HepG2 (cell line): ENCODE measurements around the gene TMEM184B. TPM values are rescaled to one million over a fixed set of nuclear protein-coding genes. Genes with fewer than 3 reads are reported as not detected.
"Not testable (repeated sequence)": the region's sequence is repeated elsewhere in the genome, so short reads cannot be mapped to it uniquely, and the experiment has no call there.

Experiments used
- ATAC-seq: fragments of 200-7000 bp; cut with Tn5 transposase; 3 replicates; pipeline ENCODE4 v1.9.1; 2020; ENCODE audit warnings: mild to moderate bottlenecking, moderate library complexity
- BruUV-seq: library from RNA; stranded (reverse); fragments of 400-500 nt; replicated peaks from 2 replicates; lab custom pipeline; 2021; lab: Mats Ljungman, UMichigan
- CTCF ChIA-PET: fragments of 300-600 bp; formaldehyde crosslinking; extraction: SDS; loops from one replicate; lab custom pipeline; 2021; ENCODE audit warnings: low total read pairs, inconsistent platforms, low intra/inter-chr PET ratio; lab: Yijun Ruan, JAX
- POLR2A ChIA-PET: fragments of 350-600 bp; sonication (Branson Sonifier 250); formaldehyde crosslinking; loops from one replicate; lab custom pipeline; 2020; ENCODE audit warnings: antibody characterized with exemption, inconsistent platforms; lab: Yijun Ruan, JAX
- DNase-seq: peaks from one replicate; pipeline ENCODE4 v3.0.0-alpha.2; 2015; ENCODE audit warnings: low spot score
- FAIRE-seq: peaks from 3 replicates; lab custom pipeline; 2011; peaks lifted over from hg19 to GRCh38; lab: Jason Lieb, UNC
- H2AFZ ChIP-seq: one replicate; pipeline ENCODE4 v1.6.1; 2011; ENCODE audit warnings: low read length, inconsistent platforms
- H3K27ac ChIP-seq: fragments of 300-600 bp; 3 replicates; pipeline ENCODE4 v1.8.0; 2011; ENCODE audit warnings: mixed run types, mild to moderate bottlenecking, mixed read lengths, low read length, inconsistent platforms; ENCODE audit not compliant: insufficient read depth; ENCODE audit errors: extremely low read length
- H3K27me3 ChIP-seq, 2 experiments: fragments of 200-600 bp in 1 of 2; 2 replicates in 1 of 2; 3 replicates in 1 of 2; pipeline versions ENCODE4 v1.6.0 to v1.8.0; 2011; ENCODE audit warnings: low read length in 2 of 2, mild to moderate bottlenecking in 2 of 2, moderate library complexity in 2 of 2, inconsistent platforms in 1 of 2; ENCODE audit not compliant: insufficient read depth in 2 of 2, control insufficient read depth in 1 of 2
- H3K36me3 ChIP-seq, 2 experiments: fragments of 200-600 bp in 1 of 2; replicated peaks in 1 of 2; 2 replicates in 1 of 2; 3 replicates in 1 of 2; pipeline versions ENCODE4 v1.5.1 to v1.8.0; 2011; ENCODE audit warnings: low read length in 2 of 2, inconsistent platforms in 1 of 2; ENCODE audit not compliant: insufficient read depth in 2 of 2, control insufficient read depth in 1 of 2
- H3K4me1 ChIP-seq: 2 replicates; pipeline ENCODE4 v1.5.1; 2012; ENCODE audit warnings: low read length, inconsistent platforms; ENCODE audit not compliant: insufficient read depth
- H3K4me2 ChIP-seq: 2 replicates; pipeline ENCODE4 v1.6.0; 2011; ENCODE audit warnings: low read depth, low read length, inconsistent platforms
- H3K4me3 ChIP-seq, 3 experiments: fragments of 200-600 bp in 1 of 3; sonication (generic), shearing (Covaris generic) in 1 of 3; replicated peaks in 1 of 3; 2 replicates each; pipeline ENCODE4 v1.5.1; 2011 to 2016; ENCODE audit warnings: low read length in 3 of 3, inconsistent platforms in 2 of 3, low read depth in 2 of 3, mild to moderate bottlenecking in 2 of 3, control low read depth in 1 of 3, mixed read lengths in 1 of 3; ENCODE audit not compliant: insufficient read depth in 1 of 3
- H3K79me2 ChIP-seq: one replicate; pipeline ENCODE4 v1.6.1; 2011; ENCODE audit warnings: low read length, inconsistent platforms; ENCODE audit not compliant: insufficient read depth
- H3K9ac ChIP-seq: 2 replicates; pipeline ENCODE4 v1.6.0; 2011; ENCODE audit warnings: mild to moderate bottlenecking, low read depth, low read length, inconsistent platforms; ENCODE audit not compliant: insufficient read depth
- H3K9me3 ChIP-seq: 2 replicates; pipeline ENCODE4 v1.5.1; 2012; ENCODE audit warnings: mild to moderate bottlenecking, low read length
- H4K20me1 ChIP-seq: 2 replicates; pipeline ENCODE4 v1.6.0; 2011; ENCODE audit warnings: inconsistent platforms, mild to moderate bottlenecking, low read length, moderate library complexity; ENCODE audit not compliant: insufficient read depth
- ATF5 ChIP-seq: sonication (generic); formaldehyde crosslinking; IDR thresholded peaks from 2 replicates; pipeline ENCODE4 v1.4.0; 2020; ENCODE audit warnings: mild to moderate bottlenecking, low read depth, missing genetic modification reagents
- ERF ChIP-seq: IDR thresholded peaks from 2 replicates; pipeline ENCODE4 v1.6.1; 2018; ENCODE audit warnings: missing biosample characterization, missing genetic modification reagents
- GMEB1 ChIP-seq: sonication (generic); formaldehyde crosslinking; IDR thresholded peaks from 2 replicates; pipeline ENCODE4 v1.5.1; 2020; ENCODE audit warnings: missing genetic modification reagents, mild to moderate bottlenecking, borderline replicate concordance
- SMC3 ChIP-seq: IDR thresholded peaks from 2 replicates; pipeline ENCODE4 v1.6.1; 2011; ENCODE audit warnings: low read length, improper control_type of control experiment
- XRCC5 ChIP-seq: fragments of 200-400 bp; formaldehyde crosslinking; optimal IDR thresholded peaks from 2 replicates; pipeline ENCODE3; 2017; ENCODE audit warnings: mild to moderate bottlenecking, low read length
- ZBED4 ChIP-seq: sonication (generic); formaldehyde crosslinking; IDR thresholded peaks from 2 replicates; pipeline ENCODE4 v1.4.0; 2020; ENCODE audit warnings: missing genetic modification reagents, borderline replicate concordance
- ZBTB20 ChIP-seq: sonication (generic); formaldehyde crosslinking; IDR thresholded peaks from 2 replicates; pipeline ENCODE4 v1.8.1; 2023; ENCODE audit warnings: missing genetic modification reagents, low read depth, mild to moderate bottlenecking, borderline replicate concordance
- ZBTB21 ChIP-seq: sonication (generic); formaldehyde crosslinking; IDR thresholded peaks from 2 replicates; pipeline ENCODE4 v1.4.0; 2020; ENCODE audit warnings: missing genetic modification reagents
- ZNF121 ChIP-seq: sonication (generic); formaldehyde crosslinking; IDR thresholded peaks from 2 replicates; pipeline ENCODE4 v1.5.0; 2020; ENCODE audit warnings: mild to moderate bottlenecking, missing genetic modification reagents
- ZNF367 ChIP-seq: sonication (generic); formaldehyde crosslinking; IDR thresholded peaks from 2 replicates; pipeline ENCODE4 v1.4.0; 2020; ENCODE audit warnings: missing genetic modification reagents, borderline replicate concordance
- WGBS: methylation state at CpG from one replicate; pipeline ENCODE4 v1.1.6; 2017; ENCODE audit warnings: low lambda C conversion rate; 5-methylcytosine and 5-hydroxymethylcytosine counted together
- in situ Hi-C: cut with HindIII; loops from 2 replicates; pipeline ENCODE4 v1.10.0; 2017; ENCODE audit warnings: low pct_unique_long_range_greater_than_20kb; ENCODE audit not compliant: extremely low pct_ligation_motif_present
- intact Hi-C: fragments of 100-400 bp; cut with micrococcal nuclease; formaldehyde crosslinking; loops from one replicate; pipeline ENCODE4 v1.10.0; 2022; ENCODE audit not compliant: unreplicated experiment
- polyA plus RNA-seq, 8 experiments: library from polyadenylated mRNA; depleted of rRNA in 3 of 8; stranded (reverse) in 7 of 8; unstranded in 1 of 8; fragments of >200 nt; fragmentation: Illumina TruSeq in 4 of 8; extraction: Trizol in 4 of 8; gene quantifications; 2 replicates each; pipeline versions ENCODE4 v1.2.1 to v1.2.3, GENCODE V29; 2011 to 2016; ENCODE audit warnings: low read depth in 4 of 8, missing spikeins in 1 of 8, mixed read lengths in 1 of 8; ENCODE audit not compliant: insufficient read depth in 1 of 8
- total RNA-seq, 5 experiments: library from RNA; depleted of rRNA; stranded (reverse); fragments of >200 nt; fragmentation: Illumina TruSeq; extraction: Trizol; gene quantifications; 2 replicates each; pipeline ENCODE4 v1.2.3, GENCODE V29; 2016; ENCODE audit warnings: low read depth in 1 of 5

Gene TMEM184B
- total and polyA plus RNA-seq, 2 of the 13 experiments (the other 11 are each of a cell fraction or from before 2014, with no cell fraction given): 15.9 to 16.0 TPM

- H4K20me1 ChIP-seq, FAIRE-seq, H3K9me3 ChIP-seq, BruUV-seq, DNase-seq, CTCF ChIA-PET, H3K27me3 ChIP-seq, intact Hi-C loops, H2AFZ ChIP-seq, H3K4me3 ChIP-seq, H3K9ac ChIP-seq, H3K4me2 ChIP-seq, in situ Hi-C loops, H3K79me2 ChIP-seq, ATAC-seq, H3K36me3 ChIP-seq: not testable (repeated sequence)
- 78% methylated on average over 7 of the region's 7 CpGs for WGBS
- Histone ChIP-seq H3K4me1 (peaks cover 62% of the 10 kb centered on the region), H3K27ac (peak overlapping the region; percentile 79)
- POLR2A ChIA-PET: interaction anchor here (0.6 to 6.1 kb wide), 7 partner anchors 9 to 69 kb away, joined by 3 to 60 read pairs (median 10); partner anchors contain the start of genes BAIAP2L2 and MAFF
- peak; percentile 74 for TF ChIP-seq ZNF121
These were observed 94.2 kb downstream of the TMEM184B start for GRCh38 chr22:38178605-38178937.

- no TSS peak for BruUV-seq
- peaks cover 67% of the 10 kb centered on the region for H3K4me1 ChIP-seq
- H3K4me3 ChIP-seq: peak overlapping the region in 1 of 3 experiments; percentile 41; a peak in 1 of 6 replicates
- H3K36me3 ChIP-seq: no peaks in the 10 kb centered on the region
- H2AFZ ChIP-seq: no peak overlapping the region
- peak overlapping the region; percentile 71 for H3K4me2 ChIP-seq
- peak overlapping the region; percentile 79 for H3K27ac ChIP-seq
- intact Hi-C loops: no loop called here
- peak; percentile 97 for FAIRE-seq
- no peaks in the 10 kb centered on the region for H3K79me2 ChIP-seq
- peak; percentile 78 for ATAC-seq
- ChIA-PET POLR2A (interaction anchor here (0.6 to 6.1 kb wide), 9 partner anchors 8 to 68 kb away, joined by 3 to 60 read pairs (median 7); partner anchors contain the start of genes BAIAP2L2 and MAFF), CTCF (no interaction called here)
- WGBS: 8% methylated on average over 13 of the region's 15 CpGs
- in situ Hi-C loops: no loop called here
- no peak overlapping the region for H3K9ac ChIP-seq
- H3K9me3 ChIP-seq: no peaks in the 10 kb centered on the region
- peak; percentile 94 for DNase-seq
- no peaks in the 10 kb centered on the region; a peak in 1 of 5 replicates for H3K27me3 ChIP-seq
- no peaks in the 10 kb centered on the region for H4K20me1 ChIP-seq
- TF ChIP-seq ZBTB20 (CRISPR knock-in tag): peak; percentile 70; the same call in 1 of the 2 replicates
- TF ChIP-seq ZBED4 (CRISPR knock-in tag): peak; percentile 79; the same call in 1 of the 2 replicates
- TF ChIP-seq ATF5 (CRISPR knock-in tag): no peak
- TF ChIP-seq SMC3: peak; percentile 2; the same call in 1 of the 2 replicates
- TF ChIP-seq ZNF367 (CRISPR knock-in tag): no peak
- peak; percentile 70 for TF ChIP-seq XRCC5
- TF ChIP-seq ERF (CRISPR knock-in tag): peak; percentile 65; the same call in 1 of the 2 replicates
- TF ChIP-seq ZBTB21 (CRISPR knock-in tag): 0 out of 2 replicates have a peak, but pooled peaks have one; percentile 30
- peak; percentile 43; the same call in 1 of the 2 replicates for TF ChIP-seq GMEB1
These were observed 94.7 kb downstream of the TMEM184B start for GRCh38 chr22:38177926-38178604.
